PFSK-1 (cell line): ENCODE data around the gene SGIP1.

ENCODE experiments used
- FOXP2 ChIP-seq: optimal IDR thresholded peaks from 2 replicates; pipeline ENCODE3; 2011; ENCODE audit warnings: borderline replicate concordance, control low read depth, inconsistent platforms; ENCODE audit not compliant: insufficient read depth; ENCODE audit errors: extremely low read length, extremely low read depth
- POLR2AphosphoS5 ChIP-seq: IDR thresholded peaks from 2 replicates; pipeline ENCODE4 v1.6.1; 2012; ENCODE audit warnings: low read depth, mild to moderate bottlenecking, control low read depth, low read length, moderate library complexity
- SIN3A ChIP-seq: IDR thresholded peaks from 2 replicates; pipeline ENCODE4 v1.6.1; 2012; ENCODE audit warnings: mild to moderate bottlenecking, low read length, moderate library complexity, borderline replicate concordance; ENCODE audit not compliant: insufficient read depth
- TAF1 ChIP-seq: IDR thresholded peaks from 2 replicates; pipeline ENCODE4 v1.6.1; 2012; ENCODE audit warnings: low read length, control low read depth, borderline replicate concordance; ENCODE audit not compliant: insufficient read depth
- TF ChIP-seq, protein P1 (sequence below), 2 experiments: IDR thresholded peaks; 2 replicates each; pipeline versions ENCODE4 v1.6.1 to v1.8.0; 2011 to 2012; ENCODE audit warnings: low read depth in 2 of 2, low read length in 2 of 2, control low read depth in 1 of 2, inconsistent platforms in 1 of 2, mild to moderate bottlenecking in 1 of 2, moderate library complexity in 1 of 2; ENCODE audit not compliant: insufficient read depth in 1 of 2

SGIP1 gene

DNA sequence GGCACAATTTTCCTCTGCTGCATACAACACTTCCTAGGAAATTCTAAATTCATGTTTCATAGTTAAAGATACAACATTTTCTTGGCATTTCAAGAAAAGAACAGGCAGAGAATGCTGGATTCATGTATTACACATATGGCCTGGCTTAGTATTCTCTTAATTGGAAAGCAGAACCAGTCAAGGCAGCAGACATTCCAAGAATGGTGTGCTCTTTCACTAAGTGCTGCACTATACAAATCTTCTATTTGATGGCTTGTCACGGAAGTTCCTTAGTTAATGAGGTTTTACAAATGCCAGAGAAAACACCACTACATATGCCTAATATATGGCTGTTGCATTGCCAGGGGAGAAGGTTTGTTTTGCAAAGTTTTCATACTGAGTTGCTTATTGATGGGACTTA lies 137.5 kb downstream of the SGIP1 start:
- TF ChIP-seq SIN3A (no peak), TAF1 (no peak), POLR2AphosphoS5 (no peak)

DNA sequence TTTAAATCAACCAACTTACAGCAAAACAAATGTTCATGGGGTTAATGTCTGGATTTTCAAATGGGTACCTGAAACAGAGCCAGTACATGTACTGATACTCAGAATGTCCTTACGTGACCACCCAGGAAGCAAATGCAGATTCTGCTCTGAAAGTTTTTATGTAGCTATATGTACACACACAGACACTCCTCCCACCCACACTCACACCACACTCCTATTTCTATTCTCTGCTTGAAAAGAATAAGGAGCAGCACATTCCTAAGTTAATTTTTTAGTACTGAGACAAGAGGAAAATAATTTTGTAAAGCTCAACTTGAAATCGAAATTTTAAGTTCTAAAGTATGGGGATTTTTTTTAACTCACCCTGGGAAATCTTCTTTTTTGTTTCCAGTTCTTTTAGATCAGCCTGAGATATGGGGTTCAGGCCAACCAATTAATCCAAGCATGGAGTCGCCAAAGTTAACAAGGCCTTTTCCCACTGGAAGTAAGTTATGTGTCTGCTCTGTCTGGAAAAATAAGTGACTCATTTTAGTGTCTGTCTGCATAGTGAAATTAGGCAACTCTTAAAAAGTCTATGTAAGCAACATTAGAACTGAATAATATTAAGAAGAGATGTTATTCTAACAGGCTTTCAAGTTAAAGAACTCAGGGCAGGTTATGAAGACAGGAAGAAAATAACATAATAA lies 142.8 kb downstream of the SGIP1 start:
- TF ChIP-seq TAF1, result peak; percentile 19; the same call in 1 of the 2 replicates
- TF ChIP-seq, protein P1, sequence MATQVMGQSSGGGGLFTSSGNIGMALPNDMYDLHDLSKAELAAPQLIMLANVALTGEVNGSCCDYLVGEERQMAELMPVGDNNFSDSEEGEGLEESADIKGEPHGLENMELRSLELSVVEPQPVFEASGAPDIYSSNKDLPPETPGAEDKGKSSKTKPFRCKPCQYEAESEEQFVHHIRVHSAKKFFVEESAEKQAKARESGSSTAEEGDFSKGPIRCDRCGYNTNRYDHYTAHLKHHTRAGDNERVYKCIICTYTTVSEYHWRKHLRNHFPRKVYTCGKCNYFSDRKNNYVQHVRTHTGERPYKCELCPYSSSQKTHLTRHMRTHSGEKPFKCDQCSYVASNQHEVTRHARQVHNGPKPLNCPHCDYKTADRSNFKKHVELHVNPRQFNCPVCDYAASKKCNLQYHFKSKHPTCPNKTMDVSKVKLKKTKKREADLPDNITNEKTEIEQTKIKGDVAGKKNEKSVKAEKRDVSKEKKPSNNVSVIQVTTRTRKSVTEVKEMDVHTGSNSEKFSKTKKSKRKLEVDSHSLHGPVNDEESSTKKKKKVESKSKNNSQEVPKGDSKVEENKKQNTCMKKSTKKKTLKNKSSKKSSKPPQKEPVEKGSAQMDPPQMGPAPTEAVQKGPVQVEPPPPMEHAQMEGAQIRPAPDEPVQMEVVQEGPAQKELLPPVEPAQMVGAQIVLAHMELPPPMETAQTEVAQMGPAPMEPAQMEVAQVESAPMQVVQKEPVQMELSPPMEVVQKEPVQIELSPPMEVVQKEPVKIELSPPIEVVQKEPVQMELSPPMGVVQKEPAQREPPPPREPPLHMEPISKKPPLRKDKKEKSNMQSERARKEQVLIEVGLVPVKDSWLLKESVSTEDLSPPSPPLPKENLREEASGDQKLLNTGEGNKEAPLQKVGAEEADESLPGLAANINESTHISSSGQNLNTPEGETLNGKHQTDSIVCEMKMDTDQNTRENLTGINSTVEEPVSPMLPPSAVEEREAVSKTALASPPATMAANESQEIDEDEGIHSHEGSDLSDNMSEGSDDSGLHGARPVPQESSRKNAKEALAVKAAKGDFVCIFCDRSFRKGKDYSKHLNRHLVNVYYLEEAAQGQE (IDR thresholded peaks at IDR 0.05; ENCODE audit: insufficient read depth in 1 of 2, low read depth in 2 of 2, low read length in 2 of 2), result 0 out of 4 replicates have a peak, but pooled peaks of 1 of the 2 experiments have one; percentile 46
- no peak for TF ChIP-seq POLR2AphosphoS5
- TF ChIP-seq SIN3A, result peak; percentile 47; the same call in 1 of the 2 replicates
- TF ChIP-seq FOXP2, result no peak

GRCh38 chr1:66678146-66678545 lies 144.2 kb downstream of the SGIP1 start:
- TF ChIP-seq TAF1 (no peak), POLR2AphosphoS5 (no peak)

GRCh38 chr1:66679140-66679539 lies 145.2 kb downstream of the SGIP1 start:
- TF ChIP-seq FOXP2 (no peak), SIN3A (no peak), TAF1 (no peak), POLR2AphosphoS5 (no peak)
- TF ChIP-seq, protein P1 (IDR thresholded peaks at IDR 0.05; ENCODE audit: insufficient read depth in 1 of 2, low read depth in 2 of 2, low read length in 2 of 2), result no peak

- TF ChIP-seq SIN3A (no peak), POLR2AphosphoS5 (no peak), FOXP2 (no peak), TAF1 (no peak)
- TF ChIP-seq, protein P1 (IDR thresholded peaks at IDR 0.05; ENCODE audit: insufficient read depth in 1 of 2, low read depth in 2 of 2, low read length in 2 of 2), result no peak
Measured at GRCh38 chr1:66681686-66682085, 147.7 kb downstream of the SGIP1 start.

DNA sequence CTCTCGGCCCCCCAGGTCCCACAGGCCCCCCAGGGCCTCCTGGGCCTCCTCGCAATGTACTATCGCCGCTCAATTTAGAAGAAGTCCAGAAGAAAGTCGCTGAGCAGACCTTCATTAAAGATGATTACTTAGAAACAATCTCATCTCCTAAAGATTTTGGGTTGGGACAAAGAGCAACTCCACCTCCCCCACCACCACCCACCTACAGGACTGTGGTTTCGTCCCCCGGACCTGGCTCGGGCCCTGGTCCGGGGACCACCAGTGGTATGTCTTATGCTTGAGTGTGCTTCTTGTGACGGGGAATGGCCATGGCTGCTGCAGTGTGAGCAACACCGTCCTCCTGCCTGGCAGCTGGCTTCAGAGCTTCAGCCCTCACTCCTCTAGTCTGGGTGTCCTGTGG lies 148.2 kb downstream of the SGIP1 start:
- no peak for TF ChIP-seq TAF1
- no peak for TF ChIP-seq SIN3A
- no peak for TF ChIP-seq POLR2AphosphoS5
- TF ChIP-seq, protein P1 (IDR thresholded peaks at IDR 0.05; ENCODE audit: insufficient read depth in 1 of 2, low read depth in 2 of 2, low read length in 2 of 2), result no peak
- TF ChIP-seq FOXP2, result no peak
